H9 (cell line): ENCODE results near the gene KRTAP5-6. TPM values are rescaled to one million over a fixed set of nuclear protein-coding genes. Genes with fewer than 3 reads are reported as not detected.

Source experiments
- DNase-seq: peaks from one replicate; pipeline ENCODE4 v3.0.0-alpha.2; 2017
- H2AFZ ChIP-seq: one replicate; pipeline ENCODE4 v1.6.1; 2013; ENCODE audit warnings: mild to moderate bottlenecking, low read length, control low read depth, moderate library complexity
- H2AK5ac ChIP-seq: 2 replicates; pipeline ENCODE4 v1.6.1; 2013; ENCODE audit warnings: low read length, control low read depth, mixed read lengths; ENCODE audit not compliant: insufficient read length
- H2BK120ac ChIP-seq: one replicate; pipeline ENCODE4 v1.6.1; 2013; ENCODE audit warnings: low read depth, mild to moderate bottlenecking, low read length, control low read depth, inconsistent platforms; ENCODE audit not compliant: poor library complexity, severe bottlenecking
- H2BK12ac ChIP-seq: 2 replicates; pipeline ENCODE4 v1.6.1; 2013; ENCODE audit warnings: low read length, control low read depth, mixed read lengths, low read depth; ENCODE audit not compliant: insufficient read length
- H2BK15ac ChIP-seq: 2 replicates; pipeline ENCODE4 v1.6.1; 2013; ENCODE audit warnings: low read depth, low read length, control low read depth
- H2BK20ac ChIP-seq: one replicate; pipeline ENCODE4 v1.6.1; 2013; ENCODE audit warnings: low read depth, mild to moderate bottlenecking, low read length, control low read depth, inconsistent platforms; ENCODE audit not compliant: poor library complexity, severe bottlenecking
- H2BK5ac ChIP-seq: 2 replicates; pipeline ENCODE4 v1.6.1; 2013; ENCODE audit warnings: low read length, control low read depth, mixed read lengths; ENCODE audit not compliant: insufficient read length
- H3K14ac ChIP-seq: 2 replicates; pipeline ENCODE4 v1.6.1; 2013; ENCODE audit warnings: low read length, control low read depth; ENCODE audit not compliant: insufficient read depth
- H3K18ac ChIP-seq: 2 replicates; pipeline ENCODE4 v1.6.1; 2013; ENCODE audit warnings: low read depth, mild to moderate bottlenecking, mixed read lengths, low read length, control low read depth; ENCODE audit not compliant: insufficient read length
- H3K23ac ChIP-seq: 2 replicates; pipeline ENCODE4 v1.6.1; 2013; ENCODE audit warnings: low read length, control low read depth, mixed read lengths, low read depth; ENCODE audit not compliant: insufficient read length
- H3K23me2 ChIP-seq: 2 replicates; pipeline ENCODE4 v1.6.1; 2013; ENCODE audit warnings: low read depth, mild to moderate bottlenecking, mixed read lengths, low read length, control low read depth; ENCODE audit not compliant: insufficient read length, poor library complexity, severe bottlenecking
- H3K27ac ChIP-seq: 2 replicates; pipeline ENCODE4 v1.5.1; 2013; ENCODE audit warnings: low read length, control low read depth, mixed read lengths, low read depth; ENCODE audit not compliant: insufficient read length
- H3K27me3 ChIP-seq: 2 replicates; pipeline ENCODE4 v1.6.1; 2013; ENCODE audit warnings: low read length, control low read depth, inconsistent platforms; ENCODE audit not compliant: insufficient read depth
- H3K4ac ChIP-seq: 2 replicates; pipeline ENCODE4 v1.6.1; 2013; ENCODE audit warnings: low read depth, mild to moderate bottlenecking, control low read depth, inconsistent platforms, low read length, moderate library complexity
- H3K4me1 ChIP-seq: 2 replicates; pipeline ENCODE4 v1.6.1; 2013; ENCODE audit warnings: low read length, control low read depth, inconsistent platforms; ENCODE audit not compliant: insufficient read depth
- H3K4me2 ChIP-seq: 2 replicates; pipeline ENCODE4 v1.6.1; 2013; ENCODE audit warnings: low read length, control low read depth, mixed read lengths; ENCODE audit not compliant: insufficient read length, insufficient read depth
- H3K56ac ChIP-seq: 2 replicates; pipeline ENCODE4 v1.6.1; 2013; ENCODE audit warnings: low read depth, mild to moderate bottlenecking, mixed read lengths, low read length, control low read depth; ENCODE audit not compliant: insufficient read length
- H3K79me1 ChIP-seq: 2 replicates; pipeline ENCODE4 v1.6.1; 2013; ENCODE audit warnings: low read depth, mild to moderate bottlenecking, moderate library complexity, low read length, control low read depth, inconsistent platforms; ENCODE audit not compliant: insufficient read depth, poor library complexity, severe bottlenecking
- H3K79me2 ChIP-seq: 2 replicates; pipeline ENCODE4 v1.6.1; 2013; ENCODE audit warnings: low read length, control low read depth, inconsistent platforms; ENCODE audit not compliant: insufficient read depth
- H3K9ac ChIP-seq: 2 replicates; pipeline ENCODE4 v1.6.1; 2013; ENCODE audit warnings: low read length, control low read depth, mixed read lengths; ENCODE audit not compliant: insufficient read length; ENCODE audit errors: extremely low read depth
- H3K9me3 ChIP-seq: one replicate; pipeline ENCODE4 v1.6.1; 2013; ENCODE audit warnings: low read depth, low read length, inconsistent platforms; ENCODE audit not compliant: control insufficient read depth
- H3T11ph ChIP-seq: one replicate; pipeline ENCODE4 v1.6.1; 2013; ENCODE audit warnings: mild to moderate bottlenecking, low read length, control low read depth, inconsistent platforms
- H4K20me1 ChIP-seq: one replicate; pipeline ENCODE4 v1.6.1; 2013; ENCODE audit not compliant: control insufficient read depth, insufficient read length, insufficient read depth
- H4K5ac ChIP-seq: 2 replicates; pipeline ENCODE4 v1.6.1; 2013; ENCODE audit warnings: low read depth, mild to moderate bottlenecking, mixed read lengths, low read length, control low read depth; ENCODE audit not compliant: insufficient read length
- H4K8ac ChIP-seq: replicated peaks from 2 replicates; pipeline ENCODE4 v1.6.1; 2013; ENCODE audit warnings: low read length, control low read depth, mixed read lengths, low read depth; ENCODE audit not compliant: insufficient read length
- H4K91ac ChIP-seq: 2 replicates; pipeline ENCODE4 v1.6.1; 2013; ENCODE audit warnings: low read depth, mild to moderate bottlenecking, moderate library complexity, mixed read lengths, low read length, control low read depth; ENCODE audit not compliant: insufficient read length
- H3K27ac Mint-ChIP-seq, 3 experiments: 2 replicates in 2 of 3; 3 replicates in 1 of 3; pipeline ENCODE4 v1.8.0; 2020 to 2021; ENCODE audit warnings: mixed read lengths in 3 of 3, mild to moderate bottlenecking in 1 of 3, moderate library complexity in 1 of 3
- H3K27me3 Mint-ChIP-seq: 2 replicates; pipeline ENCODE4 v1.8.0; 2021; ENCODE audit warnings: low read depth, mild to moderate bottlenecking, moderate library complexity, mixed read lengths
- H3K36me3 Mint-ChIP-seq, 3 experiments: 2 replicates in 2 of 3; 3 replicates in 1 of 3; pipeline ENCODE4 v1.8.0; 2020 to 2021; ENCODE audit warnings: low read depth in 3 of 3, mixed read lengths in 3 of 3; ENCODE audit not compliant: insufficient read depth in 1 of 3
- H3K4me1 Mint-ChIP-seq, 2 experiments: 2 replicates each; pipeline ENCODE4 v1.8.0; 2020; ENCODE audit warnings: mixed read lengths in 2 of 2
- H3K4me3 Mint-ChIP-seq, 2 experiments: 2 replicates in 1 of 2; 3 replicates in 1 of 2; pipeline ENCODE4 v1.8.0; 2020 to 2021; ENCODE audit warnings: mild to moderate bottlenecking in 2 of 2, mixed read lengths in 2 of 2, moderate library complexity in 1 of 2
- H3K9me3 Mint-ChIP-seq, 2 experiments: 2 replicates in 1 of 2; 3 replicates in 1 of 2; pipeline ENCODE4 v1.8.0; 2020; ENCODE audit warnings: mild to moderate bottlenecking in 2 of 2, mixed read lengths in 2 of 2, moderate library complexity in 1 of 2
- WGBS: extraction: QIAGEN DNeasy Blood & Tissue Kit; methylation state at CpG from one replicate; pipeline ENCODE4 v1.1.7; 2013; ENCODE audit warnings: missing lambda C conversion rate, low lambda C conversion rate, mixed read lengths; ENCODE audit not compliant: insufficient read length; ENCODE audit errors: extremely low coverage; 5-methylcytosine and 5-hydroxymethylcytosine counted together
- total RNA-seq: library from RNA; stranded (reverse); gene quantifications from 2 replicates; pipeline ENCODE4 v1.2.1, GENCODE V29; 2021
- TF ChIP-seq, protein P1 (sequence below): fragments of 200-600 bp; sonication (generic); conservative IDR thresholded peaks from 3 replicates; pipeline ENCODE4 v1.8.0; 2021; ENCODE audit warnings: antibody characterized with exemption, mild to moderate bottlenecking

The KRTAP5-6 gene
- total RNA-seq, 1 experiment from 2014 or later = not detected

- no peak overlapping the region for H2BK15ac ChIP-seq
- H3K27me3 Mint-ChIP-seq = peaks cover 65% of the 10 kb centered on the region
Measured at GRCh38 chr11:1703146-1703545, 6.2 kb downstream of the KRTAP5-6 start.

More at GRCh38 chr11:1703146-1703545, 6.2 kb downstream of the KRTAP5-6 start:
- no peak overlapping the region for H2BK12ac ChIP-seq
- peaks cover 0 to 4% (median 1%) of the 10 kb centered on the region in 3 experiments; a peak in 3 of 7 replicates for H3K36me3 Mint-ChIP-seq
- no peak overlapping the region for H3K14ac ChIP-seq
- no peak overlapping the region for H4K91ac ChIP-seq
- H3K4me3 Mint-ChIP-seq = no peak overlapping the region
- H2BK20ac ChIP-seq = no peak overlapping the region
- H3K9me3 Mint-ChIP-seq = peaks cover 6 to 7% of the 10 kb centered on the region in 2 experiments; a peak in 4 of 5 replicates
- no peak overlapping the region for H2AK5ac ChIP-seq
- H3K27ac Mint-ChIP-seq = no peak overlapping the region
- WGBS = no CpG with 5 or more reads among the region's 6 CpGs
- no peak overlapping the region for H3K56ac ChIP-seq
- no peak overlapping the region for H3K4me2 ChIP-seq
- H3K23ac ChIP-seq = no peak overlapping the region
- H3K79me2 ChIP-seq = no peaks in the 10 kb centered on the region
- no peak overlapping the region for H3K27ac ChIP-seq
- H3K9ac ChIP-seq = no peak overlapping the region
- no peaks in the 10 kb centered on the region for H3K9me3 ChIP-seq
- no peak overlapping the region for H4K5ac ChIP-seq
- no peaks in the 10 kb centered on the region; the same call in 1 of the 2 replicates for H3K27me3 ChIP-seq
- H4K20me1 ChIP-seq = no peaks in the 10 kb centered on the region
- no peaks in the 10 kb centered on the region for H3K23me2 ChIP-seq
- H2BK5ac ChIP-seq = no peak overlapping the region
- H3T11ph ChIP-seq = no peak overlapping the region
- H2BK120ac ChIP-seq = no peak overlapping the region
- no peak overlapping the region for H3K18ac ChIP-seq
- TF ChIP-seq, protein P1, sequence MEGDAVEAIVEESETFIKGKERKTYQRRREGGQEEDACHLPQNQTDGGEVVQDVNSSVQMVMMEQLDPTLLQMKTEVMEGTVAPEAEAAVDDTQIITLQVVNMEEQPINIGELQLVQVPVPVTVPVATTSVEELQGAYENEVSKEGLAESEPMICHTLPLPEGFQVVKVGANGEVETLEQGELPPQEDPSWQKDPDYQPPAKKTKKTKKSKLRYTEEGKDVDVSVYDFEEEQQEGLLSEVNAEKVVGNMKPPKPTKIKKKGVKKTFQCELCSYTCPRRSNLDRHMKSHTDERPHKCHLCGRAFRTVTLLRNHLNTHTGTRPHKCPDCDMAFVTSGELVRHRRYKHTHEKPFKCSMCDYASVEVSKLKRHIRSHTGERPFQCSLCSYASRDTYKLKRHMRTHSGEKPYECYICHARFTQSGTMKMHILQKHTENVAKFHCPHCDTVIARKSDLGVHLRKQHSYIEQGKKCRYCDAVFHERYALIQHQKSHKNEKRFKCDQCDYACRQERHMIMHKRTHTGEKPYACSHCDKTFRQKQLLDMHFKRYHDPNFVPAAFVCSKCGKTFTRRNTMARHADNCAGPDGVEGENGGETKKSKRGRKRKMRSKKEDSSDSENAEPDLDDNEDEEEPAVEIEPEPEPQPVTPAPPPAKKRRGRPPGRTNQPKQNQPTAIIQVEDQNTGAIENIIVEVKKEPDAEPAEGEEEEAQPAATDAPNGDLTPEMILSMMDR = no peak
- H4K8ac ChIP-seq = no peak overlapping the region
- DNase-seq = no peak
- no peak overlapping the region for H3K4ac ChIP-seq
- peaks cover 5 to 10% of the 10 kb centered on the region in 2 experiments; a peak in 3 of 4 replicates for H3K4me1 Mint-ChIP-seq
- H2AFZ ChIP-seq = no peak overlapping the region
- no peaks in the 10 kb centered on the region for H3K4me1 ChIP-seq
- H3K79me1 ChIP-seq = no peaks in the 10 kb centered on the region
